ENCODE measurements around the gene E2F1.
A peak's percentile ranks its signal among the peaks of the same experiment; 100 is the strongest.

The E2F1 gene

GRCh38 chr20:33687370-33687915 lies 1.3 kb upstream of the E2F1 start:
- DNase-seq, result no peak

GRCh38 chr20:33686984-33687366 lies 790 bp upstream of the E2F1 start:
- DNase-seq, result no peak

- DNase-seq, result peak; percentile 60
Measured at GRCh38 chr20:33685328-33686099, 671 bp downstream of the E2F1 start.

- no peak for DNase-seq
Measured at GRCh38 chr20:33684533-33685327, 1.5 kb downstream of the E2F1 start.

GRCh38 chr20:33681728-33682353 lies 4.3 kb downstream of the E2F1 start:
- DNase-seq, result no peak

- no peak for DNase-seq
Measured at GRCh38 chr20:33681288-33681687, 4.9 kb downstream of the E2F1 start.

- no peak for DNase-seq
Measured at GRCh38 chr20:33680686-33681085, 5.5 kb downstream of the E2F1 start.

GRCh38 chr20:33679758-33680485 lies 6.3 kb downstream of the E2F1 start:
- peak; percentile 45 for DNase-seq

GRCh38 chr20:33677991-33678702 lies 8.0 kb downstream of the E2F1 start:
- DNase-seq, result no peak

- no peak for DNase-seq
Measured at GRCh38 chr20:33676652-33677645, 9.2 kb downstream of the E2F1 start.

GRCh38 chr20:33676121-33676520 lies 10.1 kb downstream of the E2F1 start:
- no peak for DNase-seq

GRCh38 chr20:33675136-33675959 lies 10.8 kb downstream of the E2F1 start:
- no peak for DNase-seq

GRCh38 chr20:33674294-33675135 lies 11.7 kb downstream of the E2F1 start, which contains the start of gene NECAB3:
Gene NECAB3 (minus strand): TSS chr20:33674428. CDS start chr20:33674352, 76 bp downstream.
- peak; percentile 65 for DNase-seq

- DNase-seq, result no peak
Measured at GRCh38 chr20:33673410-33674293, 12.5 kb downstream of the E2F1 start.

- DNase-seq, result no peak
Measured at GRCh38 chr20:33673114-33673409, 13.1 kb downstream of the E2F1 start.

GRCh38 chr20:33672426-33673113 lies 13.6 kb downstream of the E2F1 start:
- no peak for DNase-seq

GRCh38 chr20:33671573-33672288 lies 14.5 kb downstream of the E2F1 start:
- no peak for DNase-seq
